ENCODE measurements around the gene TRAPPC3.

TRAPPC3 gene

GRCh38 chr1:36153476-36153875, 4.2 kb upstream of the TRAPPC3 start:
- DNase-seq (ENCODE audit: low spot score), result no peak

GRCh38 chr1:36151845-36152203, 2.5 kb upstream of the TRAPPC3 start:
- peak; percentile 61 for DNase-seq (ENCODE audit: low spot score)

- peak; percentile 34 for DNase-seq (ENCODE audit: low spot score)
Measured at GRCh38 chr1:36151134-36151844, 2.0 kb upstream of the TRAPPC3 start.

DNA sequence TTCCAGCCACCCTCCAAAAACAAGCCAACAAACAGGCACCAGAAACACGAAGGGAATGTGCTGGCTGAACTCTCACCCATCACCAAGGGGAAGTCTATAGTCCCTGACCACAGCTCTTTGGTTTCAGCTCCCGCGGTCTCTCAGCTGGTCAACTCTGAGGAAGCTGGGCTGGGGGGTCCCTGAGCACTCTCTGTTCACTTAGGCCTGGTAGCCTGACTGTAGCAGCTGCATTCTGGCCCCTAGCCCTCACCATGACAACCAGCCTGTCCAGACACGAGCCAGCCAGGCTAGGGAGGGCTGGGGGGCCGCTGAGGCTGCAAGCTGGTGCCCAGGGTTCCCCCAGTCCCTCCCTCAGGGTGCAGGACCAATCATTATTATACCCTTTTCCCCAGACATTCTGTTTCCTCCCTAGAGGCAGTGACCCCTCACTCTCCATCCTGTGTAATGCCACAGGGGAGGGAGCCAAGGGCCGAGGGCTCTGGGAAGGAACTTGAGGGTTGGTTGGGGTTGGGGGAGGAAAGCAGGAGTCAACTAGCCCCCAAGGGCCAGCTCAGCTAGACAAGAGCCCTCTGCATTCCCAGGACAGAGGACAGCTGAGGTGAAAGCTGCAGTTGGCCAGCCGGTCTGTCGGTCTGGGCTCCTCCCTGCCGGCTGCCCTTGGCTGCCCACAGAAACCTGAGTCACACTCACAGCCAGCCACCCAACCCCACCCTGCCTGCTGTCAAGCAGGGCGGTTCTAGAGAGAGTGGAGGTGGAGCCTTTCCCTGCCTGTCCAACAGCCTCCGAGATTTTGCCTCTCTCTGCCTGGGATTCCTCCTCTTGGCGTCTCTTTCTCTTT, 1.2 kb upstream of the TRAPPC3 start:
- DNase-seq (ENCODE audit: low spot score), result peak; percentile 82

DNA sequence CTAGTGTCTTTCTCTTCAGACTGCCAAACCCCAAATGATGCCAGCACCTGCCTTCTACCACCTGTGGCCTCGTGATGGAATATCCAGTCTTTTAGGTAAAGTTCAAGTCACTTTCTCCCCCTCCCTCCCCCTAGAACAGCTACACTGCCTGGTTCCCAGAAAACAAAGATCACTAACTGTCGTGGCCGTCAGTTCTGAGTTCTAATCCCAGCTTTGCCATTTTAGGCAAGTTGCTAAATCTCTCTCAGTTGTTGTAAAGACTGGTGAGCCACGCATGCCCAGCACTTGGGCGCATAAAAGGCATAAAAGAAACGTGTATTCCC, 648 bp upstream of the TRAPPC3 start:
- no peak for DNase-seq (ENCODE audit: low spot score)

DNA sequence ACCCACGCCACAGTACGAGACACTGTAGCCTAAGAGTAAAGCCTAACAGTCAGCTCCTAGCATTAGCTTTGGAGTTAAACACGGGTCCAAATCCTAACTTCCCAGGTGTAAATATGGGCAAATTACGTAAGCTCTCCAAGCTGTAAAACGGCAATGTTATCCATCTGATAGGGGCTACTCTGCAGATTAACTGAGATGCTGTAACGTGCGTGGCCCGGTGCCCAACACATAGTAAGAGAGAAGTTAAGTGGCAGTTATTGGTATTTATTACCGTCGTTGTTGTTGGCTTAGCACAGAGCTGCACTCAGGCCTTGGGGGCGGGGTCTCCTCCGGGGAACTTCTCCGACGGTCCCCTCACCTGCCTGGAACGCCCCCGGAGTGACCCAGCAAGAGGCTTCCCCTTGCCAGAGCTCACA, 457 bp downstream of the TRAPPC3 start:
- no peak for DNase-seq (ENCODE audit: low spot score)

DNA sequence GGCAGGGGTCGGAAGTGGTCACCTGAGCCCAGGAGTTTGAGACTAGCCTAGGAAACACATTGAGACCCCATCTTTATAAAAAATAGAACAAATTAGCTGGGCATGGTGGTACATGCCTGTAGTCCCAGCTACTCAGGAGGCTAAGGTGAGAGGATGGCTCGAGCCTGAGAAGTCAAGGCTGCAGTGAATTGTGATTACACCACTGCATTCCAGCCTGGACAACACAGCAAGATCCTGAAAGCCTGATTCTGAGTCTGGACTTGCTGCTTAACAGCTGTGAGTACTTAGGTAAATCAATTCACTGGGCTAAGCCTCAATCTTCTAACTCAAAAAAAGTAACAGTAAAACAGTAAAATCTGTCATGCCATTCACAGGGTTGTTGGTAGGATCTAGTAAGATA, 4.9 kb downstream of the TRAPPC3 start:
- no peak for DNase-seq (ENCODE audit: low spot score)

GRCh38 chr1:36143424-36143823, 5.9 kb downstream of the TRAPPC3 start:
- DNase-seq (ENCODE audit: low spot score), result no peak

DNA sequence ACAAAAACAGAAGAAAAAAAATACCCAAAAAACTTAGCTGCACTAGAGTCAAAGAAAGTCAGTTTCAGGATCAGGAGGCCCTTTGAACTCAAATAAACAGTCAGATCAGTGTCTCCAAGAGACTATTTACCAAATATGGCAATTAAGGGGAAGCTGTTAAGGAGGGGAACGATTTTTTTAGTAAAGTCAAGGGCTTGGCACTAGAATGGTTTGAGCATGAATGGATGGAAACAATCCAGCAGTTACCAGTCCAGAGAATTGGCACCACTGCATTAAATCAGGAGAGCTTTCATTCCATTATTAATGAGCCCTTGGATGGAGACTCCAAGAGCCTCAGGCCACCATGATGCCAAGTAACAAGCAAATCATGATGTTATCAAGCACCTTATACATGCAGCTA, 7.2 kb downstream of the TRAPPC3 start:
- DNase-seq (ENCODE audit: low spot score), result no peak

DNA sequence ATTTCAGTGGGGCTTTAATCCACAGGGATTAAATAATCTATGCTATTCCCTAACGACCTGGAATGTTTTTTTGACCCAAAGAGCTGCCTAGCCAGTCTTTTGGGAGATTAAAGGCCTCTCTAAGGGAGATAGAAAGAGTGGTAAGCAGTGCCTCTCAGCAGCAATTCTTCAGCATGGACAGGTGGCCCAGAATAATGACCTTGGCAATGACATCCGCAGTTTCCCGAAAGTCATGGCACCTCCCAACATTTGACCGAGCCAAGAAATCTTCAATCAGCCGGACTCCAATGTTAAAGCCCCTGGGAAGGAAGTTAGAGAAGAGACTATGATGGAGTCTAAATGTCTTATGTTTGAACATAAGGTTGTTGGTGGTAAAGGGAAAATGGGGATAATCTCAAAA, 9.8 kb downstream of the TRAPPC3 start:
- DNase-seq (ENCODE audit: low spot score), result no peak

DNA sequence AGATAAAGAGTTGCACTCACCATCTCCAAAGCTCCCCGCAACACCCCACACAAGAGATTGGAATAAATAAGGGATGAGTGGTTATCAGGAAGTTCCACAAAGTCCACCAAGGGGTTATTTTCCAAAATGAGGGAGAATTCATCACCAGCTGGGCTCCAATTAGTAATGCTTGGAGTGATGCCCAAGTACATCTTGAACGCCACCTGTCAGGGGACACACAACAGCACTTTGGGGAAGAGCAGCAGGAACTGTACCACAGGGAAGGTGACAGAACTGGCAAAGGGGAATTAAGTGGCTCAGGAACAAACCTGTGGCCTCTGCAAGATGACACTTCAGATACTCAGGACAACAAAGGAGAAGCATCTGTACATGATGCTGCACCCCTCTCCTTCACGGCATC, 11.5 kb downstream of the TRAPPC3 start:
- no peak for DNase-seq (ENCODE audit: low spot score)

GRCh38 chr1:36137226-36137625, 12.1 kb downstream of the TRAPPC3 start:
- DNase-seq (ENCODE audit: low spot score), result no peak

DNA sequence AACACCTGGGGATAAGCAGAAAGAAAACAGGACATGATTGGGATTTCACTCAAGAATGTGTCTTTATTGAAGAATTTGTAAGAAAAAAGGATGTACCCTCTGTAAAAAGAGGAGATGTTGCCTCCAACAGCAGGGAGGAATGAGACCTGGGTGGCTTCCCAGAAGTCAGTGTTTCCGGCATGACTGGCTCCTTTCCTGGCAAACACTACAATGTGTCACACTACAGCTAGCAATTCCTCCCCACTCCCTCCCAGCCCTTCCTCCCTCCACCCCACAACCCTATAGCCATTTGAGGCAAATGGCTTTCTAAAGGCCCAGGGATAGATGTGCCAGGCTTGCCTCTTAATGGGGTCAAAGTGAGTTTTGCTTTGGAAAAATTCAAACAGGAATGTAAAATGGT, 12.8 kb downstream of the TRAPPC3 start:
- no peak for DNase-seq (ENCODE audit: low spot score)

DNA sequence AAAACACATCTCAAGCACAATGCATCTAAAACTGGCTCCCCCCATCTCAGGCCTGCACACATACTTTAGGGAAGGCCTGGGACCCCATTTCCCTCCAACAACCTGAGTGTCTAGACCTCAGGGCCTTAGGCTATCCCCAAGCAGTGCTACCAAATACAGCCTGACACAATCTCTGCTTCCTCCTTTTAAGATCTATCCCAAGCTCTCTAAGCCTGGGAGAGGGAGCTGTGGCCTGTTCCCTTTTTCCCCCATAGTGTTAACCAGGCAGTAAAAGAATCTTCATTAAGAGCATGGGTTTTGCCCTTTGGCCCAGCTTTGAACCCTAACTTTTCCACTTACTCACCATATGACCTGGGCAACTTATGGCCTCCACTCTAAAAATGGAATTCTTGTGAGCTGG, 13.5 kb downstream of the TRAPPC3 start:
- DNase-seq (ENCODE audit: low spot score), result no peak

GRCh38 chr1:36135330-36135667, 14.0 kb downstream of the TRAPPC3 start:
- no peak for DNase-seq (ENCODE audit: low spot score)

DNA sequence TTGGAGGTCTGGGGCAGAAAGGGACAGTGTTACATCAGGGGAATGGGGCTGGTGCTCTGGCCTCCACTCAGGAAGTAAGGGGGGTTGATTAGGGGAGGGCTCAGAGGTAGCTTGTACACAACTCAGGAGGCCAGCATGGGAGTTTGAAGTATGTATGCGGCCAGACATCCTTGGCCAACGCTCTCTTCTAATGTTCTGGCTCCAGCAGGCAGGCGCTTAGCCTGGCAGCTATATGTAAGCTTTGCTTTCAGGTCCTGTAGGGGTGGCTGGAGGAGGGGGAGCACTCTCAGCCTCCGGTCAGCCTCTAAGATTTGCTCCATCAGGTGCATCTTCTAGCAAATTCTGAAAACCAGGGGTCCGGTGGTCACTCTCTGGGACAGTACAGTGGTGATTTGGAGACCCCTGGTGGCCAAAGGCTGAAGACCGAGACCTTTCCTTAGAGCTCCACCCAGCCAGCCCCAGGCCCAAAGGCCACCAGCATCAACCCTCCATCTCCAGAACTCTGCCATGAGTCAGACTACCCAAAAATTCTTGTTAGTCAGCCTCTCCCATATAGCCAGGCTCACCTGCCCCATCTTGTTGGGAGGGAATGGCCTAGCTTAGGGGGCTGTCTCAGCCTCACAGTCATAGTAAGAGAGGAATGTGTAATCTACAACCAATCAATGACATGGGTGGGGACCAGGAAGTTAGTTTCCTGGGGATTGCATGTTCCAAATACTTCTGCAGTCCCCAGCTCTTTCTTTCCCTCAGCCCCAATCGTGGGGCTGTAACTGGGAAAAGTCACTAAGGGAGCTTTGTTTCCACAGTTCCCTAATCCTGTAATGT, 14.6 kb downstream of the TRAPPC3 start:
- peak; percentile 54 for DNase-seq (ENCODE audit: low spot score)

DNA sequence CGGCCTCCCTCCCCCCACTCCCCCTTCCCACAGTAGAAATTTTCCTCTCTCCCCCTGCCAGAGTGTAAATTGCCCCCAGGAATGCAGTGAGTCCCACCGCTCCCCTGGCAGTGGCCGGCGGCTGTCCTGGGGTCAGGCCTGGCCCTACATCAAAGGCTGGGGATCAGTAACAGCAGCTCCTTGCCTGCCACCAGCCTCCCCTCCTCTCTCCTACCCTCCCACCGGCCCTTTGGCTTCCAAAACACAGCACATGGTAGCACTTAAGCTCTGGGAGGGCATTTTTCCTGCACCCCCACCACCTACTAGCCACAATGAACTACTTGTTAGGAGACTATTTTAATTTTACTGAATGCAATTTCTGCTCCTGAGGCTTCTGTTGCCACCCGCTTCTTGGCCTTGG, 15.3 kb downstream of the TRAPPC3 start:
- no peak for DNase-seq (ENCODE audit: low spot score)

- DNase-seq (ENCODE audit: low spot score), result no peak
Measured at GRCh38 chr1:36133484-36133883, 15.8 kb downstream of the TRAPPC3 start.

DNA sequence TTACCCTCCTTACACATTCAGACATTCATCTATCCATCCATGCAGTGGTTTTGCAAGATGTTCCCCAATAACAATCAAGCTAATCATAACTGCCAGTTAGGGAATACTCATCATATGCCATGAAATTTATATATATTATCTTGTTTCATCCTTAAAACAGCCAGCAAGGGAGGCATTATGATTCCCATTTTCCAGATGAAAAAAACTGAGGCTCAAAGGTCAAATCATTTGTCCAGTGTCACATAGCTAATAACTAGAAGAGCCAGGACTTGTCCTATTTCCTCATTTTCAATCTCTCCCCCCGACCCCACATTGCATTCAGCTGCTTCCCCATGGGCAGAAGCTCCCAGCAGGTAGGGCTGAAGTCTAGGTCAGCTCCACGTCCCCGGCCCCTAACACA, 17.3 kb downstream of the TRAPPC3 start:
- DNase-seq (ENCODE audit: low spot score), result no peak

DNA sequence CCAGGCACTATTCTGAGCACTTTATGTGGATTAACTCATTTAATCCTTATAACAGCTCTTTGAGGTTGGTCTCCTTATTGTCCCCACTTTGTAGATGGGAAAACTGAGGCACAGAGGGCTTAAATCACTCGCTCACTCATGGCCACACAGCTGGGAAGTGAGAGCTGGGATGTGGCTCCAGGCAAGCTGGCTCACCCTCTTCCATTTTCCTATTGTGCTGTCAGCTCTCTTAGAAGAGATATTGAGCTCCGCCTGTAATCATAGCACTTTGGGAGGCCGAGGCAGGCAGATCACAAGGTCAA, 20.4 kb downstream of the TRAPPC3 start:
- no peak for DNase-seq (ENCODE audit: low spot score)

- no peak for DNase-seq (ENCODE audit: low spot score)
Measured at GRCh38 chr1:36128126-36128904, 21.0 kb downstream of the TRAPPC3 start.

GRCh38 chr1:36126797-36127500, 22.3 kb downstream of the TRAPPC3 start:
- DNase-seq (ENCODE audit: low spot score), result no peak
